ENCODE measurements around the gene ANKS6.

DNA sequence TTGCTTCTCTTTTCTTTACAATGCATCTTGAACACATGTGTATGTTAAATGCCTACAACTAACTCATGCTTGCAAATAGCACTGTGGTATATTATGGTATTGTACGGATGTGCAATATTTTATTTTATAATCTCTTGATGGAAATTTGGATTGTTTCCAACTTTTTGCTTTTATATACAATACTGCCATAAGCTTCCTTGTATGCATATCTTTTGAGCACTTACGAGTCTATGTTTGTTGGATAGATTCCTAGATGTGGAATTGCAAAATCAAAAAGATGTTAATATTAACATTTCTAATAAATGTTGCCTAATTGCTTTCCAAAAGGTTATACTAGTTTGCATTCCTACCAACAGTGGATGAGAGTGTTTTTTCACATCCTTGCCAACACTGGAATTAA lies 7.7 kb upstream of the ANKS6 start:
- TF ChIP-seq POLR2A (IDR thresholded peaks at IDR 0.05; ENCODE audit: low read depth, low read length) (no peak), POLR2AphosphoS5 (IDR thresholded peaks at IDR 0.05; ENCODE audit: low read depth, low read length) (no peak), TAF1 (IDR thresholded peaks at IDR 0.05; ENCODE audit: borderline replicate concordance, low read depth, low read length) (no peak)

Data from GM12892 (cell line).